Nephron (organoid): ENCODE measurements around the gene NRP1.
A peak's percentile ranks its signal among the peaks of the same experiment; 100 is the strongest.

Experiments
- H3K27ac Mint-ChIP-seq, 3 experiments: 2 replicates each; pipeline ENCODE4 v1.8.0; 2020; ENCODE audit warnings: mixed read lengths in 3 of 3, mild to moderate bottlenecking in 2 of 3, moderate library complexity in 1 of 3
- H3K27me3 Mint-ChIP-seq: 2 replicates; pipeline ENCODE4 v1.8.0; 2021; ENCODE audit warnings: low read depth, mild to moderate bottlenecking, moderate library complexity, mixed read lengths
- H3K36me3 Mint-ChIP-seq: 2 replicates; pipeline ENCODE4 v1.8.0; 2020; ENCODE audit warnings: low read depth, mixed read lengths
- H3K4me1 Mint-ChIP-seq: 2 replicates; pipeline ENCODE4 v1.8.0; 2020; ENCODE audit warnings: mixed read lengths
- H3K4me3 Mint-ChIP-seq, 3 experiments: 2 replicates each; pipeline ENCODE4 v1.8.0; 2020; ENCODE audit warnings: mild to moderate bottlenecking in 3 of 3, mixed read lengths in 3 of 3, moderate library complexity in 2 of 3
- H3K9me3 Mint-ChIP-seq: 2 replicates; pipeline ENCODE4 v1.8.0; 2020; ENCODE audit warnings: mixed read lengths
- CTCF ChIP-seq, 3 experiments: fragments of 200-600 bp; sonication (generic); IDR thresholded peaks; one replicate each; pipeline ENCODE4 v1.5.0; 2021; ENCODE audit warnings: antibody characterized with exemption in 3 of 3; ENCODE audit not compliant: unreplicated experiment in 3 of 3

The NRP1 gene

GRCh38 chr10:33353334-33353733 lies 18.9 kb upstream of the NRP1 start:
- no peaks in the 10 kb centered on the region for H3K4me1 Mint-ChIP-seq
- no peaks in the 10 kb centered on the region for H3K36me3 Mint-ChIP-seq
- no peak overlapping the region for H3K27ac Mint-ChIP-seq
- no peak overlapping the region for H3K4me3 Mint-ChIP-seq
- TF ChIP-seq CTCF (IDR thresholded peaks at IDR 0.05; ENCODE audit: unreplicated experiment in 3 of 3): no peak
- no peaks in the 10 kb centered on the region for H3K27me3 Mint-ChIP-seq
- H3K9me3 Mint-ChIP-seq: peaks cover 7% of the 10 kb centered on the region

- Mint-ChIP-seq H3K27ac (no peak overlapping the region), H3K4me1 (peaks cover under 1% of the 10 kb centered on the region), H3K36me3 (no peaks in the 10 kb centered on the region), H3K9me3 (peaks cover 7% of the 10 kb centered on the region), H3K27me3 (no peaks in the 10 kb centered on the region), H3K4me3 (no peak overlapping the region)
- no peak for TF ChIP-seq CTCF (IDR thresholded peaks at IDR 0.05; ENCODE audit: unreplicated experiment in 3 of 3)
These were observed 18.1 kb upstream of the NRP1 start for GRCh38 chr10:33352615-33353014.

GRCh38 chr10:33352175-33352574 lies 17.7 kb upstream of the NRP1 start:
- Mint-ChIP-seq H3K4me1 (peaks cover 5% of the 10 kb centered on the region), H3K9me3 (peaks cover 7% of the 10 kb centered on the region), H3K4me3 (no peak overlapping the region), H3K27me3 (no peaks in the 10 kb centered on the region), H3K36me3 (no peaks in the 10 kb centered on the region), H3K27ac (no peak overlapping the region)
- no peak for TF ChIP-seq CTCF (IDR thresholded peaks at IDR 0.05; ENCODE audit: unreplicated experiment in 3 of 3)

GRCh38 chr10:33350041-33350440 lies 15.6 kb upstream of the NRP1 start:
- no peak for TF ChIP-seq CTCF (IDR thresholded peaks at IDR 0.05; ENCODE audit: unreplicated experiment in 3 of 3)
- Mint-ChIP-seq H3K4me3 (no peak overlapping the region), H3K4me1 (peaks cover 17% of the 10 kb centered on the region), H3K36me3 (no peaks in the 10 kb centered on the region), H3K27ac (no peak overlapping the region), H3K27me3 (no peaks in the 10 kb centered on the region), H3K9me3 (peaks cover 7% of the 10 kb centered on the region)

GRCh38 chr10:33349268-33349667 lies 14.8 kb upstream of the NRP1 start:
- no peak for TF ChIP-seq CTCF (IDR thresholded peaks at IDR 0.05; ENCODE audit: unreplicated experiment in 3 of 3)
- Mint-ChIP-seq H3K4me3 (no peak overlapping the region), H3K36me3 (no peaks in the 10 kb centered on the region), H3K27me3 (no peaks in the 10 kb centered on the region), H3K27ac (no peak overlapping the region), H3K9me3 (peaks cover 7% of the 10 kb centered on the region), H3K4me1 (peaks cover 17% of the 10 kb centered on the region)

GRCh38 chr10:33347211-33347610 lies 12.7 kb upstream of the NRP1 start:
- Mint-ChIP-seq H3K27me3 (no peaks in the 10 kb centered on the region), H3K4me1 (peaks cover 23% of the 10 kb centered on the region), H3K36me3 (no peaks in the 10 kb centered on the region), H3K4me3 (no peak overlapping the region), H3K27ac (peak overlapping the region; percentile 39 to 67 (median 43)), H3K9me3 (peaks cover 3% of the 10 kb centered on the region)
- no peak for TF ChIP-seq CTCF (IDR thresholded peaks at IDR 0.05; ENCODE audit: unreplicated experiment in 3 of 3)
